ENCODE data around the gene ENTPD6. TPM values are rescaled to one million over a fixed set of nuclear protein-coding genes. Genes with fewer than 3 reads are reported as not detected.

ENTPD6 gene
- total RNA-seq, 1 experiment from 2014 or later = 56.3 TPM

DNA sequence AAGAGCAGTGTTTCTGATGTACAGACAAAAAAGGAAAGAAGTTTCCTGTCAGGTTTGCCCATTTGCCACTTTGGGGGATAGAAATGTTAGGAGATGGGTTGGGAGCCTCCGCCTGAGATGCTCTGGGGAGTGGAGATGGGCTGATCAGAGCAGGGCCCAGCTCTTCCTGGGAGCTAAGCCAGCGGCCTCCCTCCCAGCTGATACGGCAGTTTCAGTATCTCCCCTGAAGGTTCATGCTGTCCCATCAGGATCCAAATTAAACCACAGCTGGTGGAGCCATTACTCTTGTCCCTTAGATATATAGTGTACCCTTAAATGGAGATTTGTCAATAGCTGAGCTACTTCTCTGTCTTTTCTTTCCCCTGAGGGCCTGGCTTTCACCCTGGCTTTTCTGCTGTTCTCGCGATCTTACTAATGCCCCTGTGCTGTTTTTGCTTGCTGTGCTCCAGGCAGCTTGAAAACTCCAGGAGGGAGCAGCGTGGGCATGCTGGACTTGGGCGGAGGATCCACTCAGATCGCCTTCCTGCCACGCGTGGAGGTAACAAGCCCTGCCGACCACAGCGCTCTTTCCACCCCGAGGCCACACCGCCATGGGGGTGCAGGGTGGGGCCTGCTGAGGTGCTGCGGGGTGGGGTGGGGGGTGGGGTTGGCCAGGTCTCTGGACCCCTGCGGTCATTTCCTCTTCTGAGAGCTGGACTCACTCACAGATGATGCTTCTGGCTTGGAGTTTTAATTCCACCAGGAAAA is 20.9 kb downstream of the ENTPD6 start:
- H3K27me3 Mint-ChIP-seq (ENCODE audit: unreplicated experiment) = no peaks in the 10 kb centered on the region
- no peak for DNase-seq
- TF ChIP-seq, protein P1, sequence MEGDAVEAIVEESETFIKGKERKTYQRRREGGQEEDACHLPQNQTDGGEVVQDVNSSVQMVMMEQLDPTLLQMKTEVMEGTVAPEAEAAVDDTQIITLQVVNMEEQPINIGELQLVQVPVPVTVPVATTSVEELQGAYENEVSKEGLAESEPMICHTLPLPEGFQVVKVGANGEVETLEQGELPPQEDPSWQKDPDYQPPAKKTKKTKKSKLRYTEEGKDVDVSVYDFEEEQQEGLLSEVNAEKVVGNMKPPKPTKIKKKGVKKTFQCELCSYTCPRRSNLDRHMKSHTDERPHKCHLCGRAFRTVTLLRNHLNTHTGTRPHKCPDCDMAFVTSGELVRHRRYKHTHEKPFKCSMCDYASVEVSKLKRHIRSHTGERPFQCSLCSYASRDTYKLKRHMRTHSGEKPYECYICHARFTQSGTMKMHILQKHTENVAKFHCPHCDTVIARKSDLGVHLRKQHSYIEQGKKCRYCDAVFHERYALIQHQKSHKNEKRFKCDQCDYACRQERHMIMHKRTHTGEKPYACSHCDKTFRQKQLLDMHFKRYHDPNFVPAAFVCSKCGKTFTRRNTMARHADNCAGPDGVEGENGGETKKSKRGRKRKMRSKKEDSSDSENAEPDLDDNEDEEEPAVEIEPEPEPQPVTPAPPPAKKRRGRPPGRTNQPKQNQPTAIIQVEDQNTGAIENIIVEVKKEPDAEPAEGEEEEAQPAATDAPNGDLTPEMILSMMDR (IDR thresholded peaks at IDR 0.05; ENCODE audit: unreplicated experiment) = no peak
- H3K4me3 Mint-ChIP-seq (ENCODE audit: low read depth, unreplicated experiment) = no peak overlapping the region
- H3K4me1 Mint-ChIP-seq (ENCODE audit: low read depth, unreplicated experiment) = no peaks in the 10 kb centered on the region
- intact Hi-C loops (cut with micrococcal nuclease; ENCODE audit: unreplicated experiment) = no loop called here
- BruUV-seq (replicated peaks) = no TSS peak
- H3K9me3 Mint-ChIP-seq (ENCODE audit: low read depth, unreplicated experiment) = no peaks in the 10 kb centered on the region
- no peak overlapping the region for H3K27ac Mint-ChIP-seq (ENCODE audit: unreplicated experiment)
- CTCF ChIA-PET = no interaction called here
- H3K36me3 Mint-ChIP-seq (ENCODE audit: insufficient read depth, unreplicated experiment) = no peaks in the 10 kb centered on the region

DNA sequence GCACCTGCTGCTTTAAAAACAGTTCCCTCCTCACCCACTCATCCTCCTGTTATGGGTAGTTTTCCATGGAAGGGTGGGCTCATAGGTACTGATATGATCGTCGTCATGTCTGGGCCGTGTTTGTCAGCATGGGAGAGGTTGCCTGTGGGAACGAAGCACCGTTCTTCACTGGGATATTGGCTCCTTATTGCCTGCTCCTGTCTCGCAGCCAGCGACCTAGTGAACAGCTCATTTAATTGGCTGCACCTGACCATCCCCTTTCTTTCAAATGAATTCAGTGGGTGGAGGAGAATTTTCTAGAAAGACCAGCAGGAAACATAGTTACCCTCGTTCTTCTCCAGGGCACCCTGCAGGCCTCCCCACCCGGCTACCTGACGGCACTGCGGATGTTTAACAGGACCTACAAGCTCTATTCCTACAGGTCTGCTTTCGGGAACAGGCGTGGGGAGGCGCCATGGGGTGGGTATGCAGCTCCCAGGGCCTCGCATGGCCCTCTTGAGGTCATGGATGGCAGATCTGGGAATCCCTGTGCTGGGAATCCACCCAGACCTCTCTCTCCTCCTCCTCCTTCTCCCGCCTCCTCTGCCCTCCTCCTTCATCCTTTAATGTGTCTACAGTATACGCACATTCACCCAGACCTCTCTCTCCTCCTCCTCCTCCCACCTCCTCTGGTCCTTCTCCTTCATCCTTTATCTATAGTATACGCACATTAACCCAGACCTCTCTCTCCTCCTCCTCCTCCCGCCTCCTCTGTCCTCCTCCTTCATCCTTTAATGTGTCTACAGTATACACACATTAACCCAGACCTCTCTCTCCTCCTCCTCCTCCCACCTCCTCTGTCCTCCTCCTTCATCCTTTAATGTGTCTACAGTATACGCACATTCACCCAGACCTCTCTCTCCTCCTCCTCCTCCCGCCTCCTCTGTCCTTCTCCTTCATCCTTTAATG is 21.9 kb downstream of the ENTPD6 start:
- H3K4me3 Mint-ChIP-seq (ENCODE audit: low read depth, unreplicated experiment) = no peak overlapping the region
- H3K36me3 Mint-ChIP-seq (ENCODE audit: insufficient read depth, unreplicated experiment) = no peaks in the 10 kb centered on the region
- DNase-seq = no peak
- H3K4me1 Mint-ChIP-seq (ENCODE audit: low read depth, unreplicated experiment) = no peaks in the 10 kb centered on the region
- intact Hi-C loops (cut with micrococcal nuclease; ENCODE audit: unreplicated experiment) = no loop called here
- no TSS peak for BruUV-seq (replicated peaks)
- no peak overlapping the region for H3K27ac Mint-ChIP-seq (ENCODE audit: unreplicated experiment)
- H3K27me3 Mint-ChIP-seq (ENCODE audit: unreplicated experiment) = no peaks in the 10 kb centered on the region
- TF ChIP-seq, protein P1 (IDR thresholded peaks at IDR 0.05; ENCODE audit: unreplicated experiment) = no peak
- CTCF ChIA-PET = no interaction called here
- H3K9me3 Mint-ChIP-seq (ENCODE audit: low read depth, unreplicated experiment) = no peaks in the 10 kb centered on the region

DNA sequence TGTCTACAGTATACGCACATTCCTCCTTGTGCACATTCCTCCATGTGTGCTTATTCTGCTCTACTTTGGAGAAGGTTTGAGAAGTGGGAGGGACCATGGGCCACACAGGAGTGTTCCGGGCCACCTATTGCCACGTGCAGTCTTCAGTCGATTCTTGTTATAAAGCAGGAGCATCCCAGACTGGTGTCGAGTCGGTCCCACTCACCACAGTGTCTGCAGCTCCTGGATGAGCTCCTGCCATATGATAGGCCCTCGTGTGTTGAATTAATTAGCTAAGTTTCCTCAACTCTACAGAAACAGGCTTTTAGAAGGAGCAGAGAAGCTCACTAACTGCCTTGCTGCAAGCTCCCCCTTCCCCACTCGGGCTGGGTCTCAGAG is 22.6 kb downstream of the ENTPD6 start:
- Mint-ChIP-seq H3K27me3 (ENCODE audit: unreplicated experiment) (no peaks in the 10 kb centered on the region), H3K9me3 (ENCODE audit: low read depth, unreplicated experiment) (no peaks in the 10 kb centered on the region), H3K4me3 (ENCODE audit: low read depth, unreplicated experiment) (no peak overlapping the region), H3K27ac (ENCODE audit: unreplicated experiment) (no peak overlapping the region), H3K36me3 (ENCODE audit: insufficient read depth, unreplicated experiment) (peaks cover 2% of the 10 kb centered on the region), H3K4me1 (ENCODE audit: low read depth, unreplicated experiment) (no peaks in the 10 kb centered on the region)
- BruUV-seq (replicated peaks) = no TSS peak
- DNase-seq = no peak
- CTCF ChIA-PET = no interaction called here
- TF ChIP-seq, protein P1 (IDR thresholded peaks at IDR 0.05; ENCODE audit: unreplicated experiment) = no peak
- intact Hi-C loops (cut with micrococcal nuclease; ENCODE audit: unreplicated experiment) = no loop called here

DNA sequence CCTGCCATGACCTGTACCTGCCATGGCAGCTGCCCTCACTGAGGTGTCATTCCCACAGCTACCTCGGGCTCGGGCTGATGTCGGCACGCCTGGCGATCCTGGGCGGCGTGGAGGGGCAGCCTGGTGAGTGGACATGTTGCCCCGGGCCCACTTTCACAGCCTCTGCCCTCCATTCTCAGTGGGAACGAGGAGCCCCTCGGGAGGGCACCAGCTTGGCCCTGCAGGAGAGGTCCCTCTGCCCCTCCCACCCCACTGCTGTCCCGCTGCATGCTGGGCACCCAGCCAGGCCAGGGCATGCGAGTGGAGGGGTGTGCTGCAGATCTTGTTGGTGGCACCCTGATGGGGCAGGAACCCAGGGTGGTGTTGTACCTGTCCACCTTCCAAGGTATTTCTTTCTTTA is 23.0 kb downstream of the ENTPD6 start:
- Mint-ChIP-seq H3K27me3 (ENCODE audit: unreplicated experiment) (no peaks in the 10 kb centered on the region), H3K4me3 (ENCODE audit: low read depth, unreplicated experiment) (no peak overlapping the region), H3K36me3 (ENCODE audit: insufficient read depth, unreplicated experiment) (peaks cover 5% of the 10 kb centered on the region), H3K9me3 (ENCODE audit: low read depth, unreplicated experiment) (no peaks in the 10 kb centered on the region), H3K27ac (ENCODE audit: unreplicated experiment) (no peak overlapping the region), H3K4me1 (ENCODE audit: low read depth, unreplicated experiment) (no peaks in the 10 kb centered on the region)
- no TSS peak for BruUV-seq (replicated peaks)
- TF ChIP-seq, protein P1 (IDR thresholded peaks at IDR 0.05; ENCODE audit: unreplicated experiment) = no peak
- CTCF ChIA-PET = no interaction called here
- no peak for DNase-seq
- intact Hi-C loops (cut with micrococcal nuclease; ENCODE audit: unreplicated experiment) = no loop called here
